GM18909 (cell line): ENCODE measurements around the gene ANKS6.

Experiments
- ATAC-seq: cut with Tn5 transposase; IDR thresholded peaks from one replicate; pipeline ENCODE4 v1.9.1; 2021; ENCODE audit warnings: mild to moderate bottlenecking; ENCODE audit not compliant: unreplicated experiment, poor library complexity

The ANKS6 gene

GRCh38 chr9:98793031-98793430 is 3.3 kb downstream of the ANKS6 start:
- no peak for ATAC-seq

GRCh38 chr9:98791608-98792490 is 4.5 kb downstream of the ANKS6 start:
- no peak for ATAC-seq

GRCh38 chr9:98790842-98791607 is 5.3 kb downstream of the ANKS6 start:
- ATAC-seq = peak; percentile 71

- no peak for ATAC-seq
Measured at GRCh38 chr9:98790134-98790841, 6.1 kb downstream of the ANKS6 start.

- no peak for ATAC-seq
Measured at GRCh38 chr9:98789483-98790133, 6.7 kb downstream of the ANKS6 start.

GRCh38 chr9:98787766-98788335 is 8.5 kb downstream of the ANKS6 start:
- ATAC-seq = no peak

- ATAC-seq = no peak
Measured at GRCh38 chr9:98786750-98787510, 9.4 kb downstream of the ANKS6 start.

- no peak for ATAC-seq
Measured at GRCh38 chr9:98784831-98785806, 11.2 kb downstream of the ANKS6 start.

- no peak for ATAC-seq
Measured at GRCh38 chr9:98783518-98784226, 12.7 kb downstream of the ANKS6 start.

- ATAC-seq = no peak
Measured at GRCh38 chr9:98781588-98782383, 14.6 kb downstream of the ANKS6 start.

GRCh38 chr9:98780059-98780749 is 16.2 kb downstream of the ANKS6 start:
- no peak for ATAC-seq

GRCh38 chr9:98778711-98779530 is 17.4 kb downstream of the ANKS6 start:
- ATAC-seq = no peak

GRCh38 chr9:98778251-98778650 is 18.1 kb downstream of the ANKS6 start:
- no peak for ATAC-seq

- no peak for ATAC-seq
Measured at GRCh38 chr9:98777618-98778017, 18.7 kb downstream of the ANKS6 start.

- ATAC-seq = no peak
Measured at GRCh38 chr9:98775831-98776441, 20.4 kb downstream of the ANKS6 start.
